HepG2 (cell line): ENCODE results near the gene SAA1. TPM values are rescaled to one million over a fixed set of nuclear protein-coding genes. Genes with fewer than 3 reads are reported as not detected.
"Not testable (repeated sequence)": the region's sequence is repeated elsewhere in the genome, so short reads cannot be mapped to it uniquely, and the experiment has no call there.

Experiments
- ATAC-seq: fragments of 200-7000 bp; cut with Tn5 transposase; 3 replicates; pipeline ENCODE4 v1.9.1; 2020; ENCODE audit warnings: mild to moderate bottlenecking, moderate library complexity
- BruUV-seq: library from RNA; stranded (reverse); fragments of 400-500 nt; replicated peaks from 2 replicates; lab custom pipeline; 2021; lab: Mats Ljungman, UMichigan
- CTCF ChIA-PET: fragments of 300-600 bp; formaldehyde crosslinking; extraction: SDS; loops from one replicate; lab custom pipeline; 2021; ENCODE audit warnings: low total read pairs, inconsistent platforms, low intra/inter-chr PET ratio; lab: Yijun Ruan, JAX
- POLR2A ChIA-PET: fragments of 350-600 bp; sonication (Branson Sonifier 250); formaldehyde crosslinking; loops from one replicate; lab custom pipeline; 2020; ENCODE audit warnings: antibody characterized with exemption, inconsistent platforms; lab: Yijun Ruan, JAX
- DNase-seq: peaks from one replicate; pipeline ENCODE4 v3.0.0-alpha.2; 2015; ENCODE audit warnings: low spot score
- FAIRE-seq: peaks from 3 replicates; lab custom pipeline; 2011; peaks lifted over from hg19 to GRCh38; lab: Jason Lieb, UNC
- H2AFZ ChIP-seq: one replicate; pipeline ENCODE4 v1.6.1; 2011; ENCODE audit warnings: low read length, inconsistent platforms
- H3K27ac ChIP-seq: fragments of 300-600 bp; 3 replicates; pipeline ENCODE4 v1.8.0; 2011; ENCODE audit warnings: mixed run types, mild to moderate bottlenecking, mixed read lengths, low read length, inconsistent platforms; ENCODE audit not compliant: insufficient read depth; ENCODE audit errors: extremely low read length
- H3K27me3 ChIP-seq, 2 experiments: fragments of 200-600 bp in 1 of 2; 2 replicates in 1 of 2; 3 replicates in 1 of 2; pipeline versions ENCODE4 v1.6.0 to v1.8.0; 2011; ENCODE audit warnings: low read length in 2 of 2, mild to moderate bottlenecking in 2 of 2, moderate library complexity in 2 of 2, inconsistent platforms in 1 of 2; ENCODE audit not compliant: insufficient read depth in 2 of 2, control insufficient read depth in 1 of 2
- H3K36me3 ChIP-seq, 2 experiments: fragments of 200-600 bp in 1 of 2; replicated peaks in 1 of 2; 2 replicates in 1 of 2; 3 replicates in 1 of 2; pipeline versions ENCODE4 v1.5.1 to v1.8.0; 2011; ENCODE audit warnings: low read length in 2 of 2, inconsistent platforms in 1 of 2; ENCODE audit not compliant: insufficient read depth in 2 of 2, control insufficient read depth in 1 of 2
- H3K4me1 ChIP-seq: 2 replicates; pipeline ENCODE4 v1.5.1; 2012; ENCODE audit warnings: low read length, inconsistent platforms; ENCODE audit not compliant: insufficient read depth
- H3K4me2 ChIP-seq: 2 replicates; pipeline ENCODE4 v1.6.0; 2011; ENCODE audit warnings: low read depth, low read length, inconsistent platforms
- H3K4me3 ChIP-seq, 3 experiments: fragments of 200-600 bp in 1 of 3; sonication (generic), shearing (Covaris generic) in 1 of 3; replicated peaks in 1 of 3; 2 replicates each; pipeline ENCODE4 v1.5.1; 2011 to 2016; ENCODE audit warnings: low read length in 3 of 3, inconsistent platforms in 2 of 3, low read depth in 2 of 3, mild to moderate bottlenecking in 2 of 3, control low read depth in 1 of 3, mixed read lengths in 1 of 3; ENCODE audit not compliant: insufficient read depth in 1 of 3
- H3K79me2 ChIP-seq: one replicate; pipeline ENCODE4 v1.6.1; 2011; ENCODE audit warnings: low read length, inconsistent platforms; ENCODE audit not compliant: insufficient read depth
- H3K9ac ChIP-seq: 2 replicates; pipeline ENCODE4 v1.6.0; 2011; ENCODE audit warnings: mild to moderate bottlenecking, low read depth, low read length, inconsistent platforms; ENCODE audit not compliant: insufficient read depth
- H3K9me3 ChIP-seq: 2 replicates; pipeline ENCODE4 v1.5.1; 2012; ENCODE audit warnings: mild to moderate bottlenecking, low read length
- H4K20me1 ChIP-seq: 2 replicates; pipeline ENCODE4 v1.6.0; 2011; ENCODE audit warnings: inconsistent platforms, mild to moderate bottlenecking, low read length, moderate library complexity; ENCODE audit not compliant: insufficient read depth
- ARHGAP35 ChIP-seq: sonication (generic); formaldehyde crosslinking; IDR thresholded peaks from 2 replicates; pipeline ENCODE4 v1.9.0; 2022; ENCODE audit warnings: mild to moderate bottlenecking, inconsistent platforms, moderate library complexity, missing genetic modification reagents, borderline replicate concordance
- ATF7-NPFF ChIP-seq: sonication (generic); formaldehyde crosslinking; IDR thresholded peaks from 2 replicates; pipeline ENCODE4 v1.8.1; 2023; ENCODE audit warnings: mild to moderate bottlenecking, low read depth, missing genetic modification reagents, moderate library complexity
- MIXL1 ChIP-seq: IDR thresholded peaks from 2 replicates; pipeline ENCODE4 v1.6.1; 2016
- MYC ChIP-seq: sonication (generic); formaldehyde crosslinking; IDR thresholded peaks from 2 replicates; pipeline ENCODE4 v1.9.0; 2021; ENCODE audit warnings: missing genetic modification reagents, borderline replicate concordance
- NFKB2 ChIP-seq: sonication (generic); formaldehyde crosslinking; IDR thresholded peaks from 2 replicates; pipeline ENCODE4 v1.4.0; 2020; ENCODE audit warnings: missing genetic modification reagents, borderline replicate concordance
- NKX3-1 ChIP-seq: sonication (generic); formaldehyde crosslinking; IDR thresholded peaks from 2 replicates; pipeline ENCODE4 v1.5.0; 2020; ENCODE audit warnings: missing genetic modification reagents
- SP140L ChIP-seq: sonication (generic); formaldehyde crosslinking; IDR thresholded peaks from 2 replicates; pipeline ENCODE4 v1.4.0; 2020; ENCODE audit warnings: missing genetic modification reagents, borderline replicate concordance
- ZBTB21 ChIP-seq: sonication (generic); formaldehyde crosslinking; IDR thresholded peaks from 2 replicates; pipeline ENCODE4 v1.4.0; 2020; ENCODE audit warnings: missing genetic modification reagents
- ZNF124 ChIP-seq: sonication (generic); formaldehyde crosslinking; IDR thresholded peaks from 2 replicates; pipeline ENCODE4 v1.4.0; 2020; ENCODE audit warnings: missing genetic modification reagents
- ZNF619 ChIP-seq: sonication (generic); formaldehyde crosslinking; IDR thresholded peaks from 2 replicates; pipeline ENCODE4 v1.4.0; 2020; ENCODE audit warnings: mild to moderate bottlenecking, missing genetic modification reagents
- WGBS: methylation state at CpG from one replicate; pipeline ENCODE4 v1.1.6; 2017; ENCODE audit warnings: low lambda C conversion rate; 5-methylcytosine and 5-hydroxymethylcytosine counted together
- in situ Hi-C: cut with HindIII; loops from 2 replicates; pipeline ENCODE4 v1.10.0; 2017; ENCODE audit warnings: low pct_unique_long_range_greater_than_20kb; ENCODE audit not compliant: extremely low pct_ligation_motif_present
- intact Hi-C: fragments of 100-400 bp; cut with micrococcal nuclease; formaldehyde crosslinking; loops from one replicate; pipeline ENCODE4 v1.10.0; 2022; ENCODE audit not compliant: unreplicated experiment
- polyA plus RNA-seq, 8 experiments: library from polyadenylated mRNA; depleted of rRNA in 3 of 8; stranded (reverse) in 7 of 8; unstranded in 1 of 8; fragments of >200 nt; fragmentation: Illumina TruSeq in 4 of 8; extraction: Trizol in 4 of 8; gene quantifications; 2 replicates each; pipeline versions ENCODE4 v1.2.1 to v1.2.3, GENCODE V29; 2011 to 2016; ENCODE audit warnings: low read depth in 4 of 8, missing spikeins in 1 of 8, mixed read lengths in 1 of 8; ENCODE audit not compliant: insufficient read depth in 1 of 8
- total RNA-seq, 5 experiments: library from RNA; depleted of rRNA; stranded (reverse); fragments of >200 nt; fragmentation: Illumina TruSeq; extraction: Trizol; gene quantifications; 2 replicates each; pipeline ENCODE4 v1.2.3, GENCODE V29; 2016; ENCODE audit warnings: low read depth in 1 of 5
- TF ChIP-seq, protein P1 (sequence below): sonication (generic); formaldehyde crosslinking; IDR thresholded peaks from 2 replicates; pipeline ENCODE4 v1.5.0; 2020; ENCODE audit warnings: missing genetic modification reagents, mild to moderate bottlenecking, borderline replicate concordance
- TF ChIP-seq, protein P2 (sequence below): sonication (generic); formaldehyde crosslinking; IDR thresholded peaks from 2 replicates; pipeline ENCODE4 v1.4.0; 2020; ENCODE audit warnings: missing genetic modification reagents, borderline replicate concordance

Gene SAA1
- total and polyA plus RNA-seq, 2 of the 13 experiments (the other 11 are each of a cell fraction or from before 2014, with no cell fraction given): not detected

DNA sequence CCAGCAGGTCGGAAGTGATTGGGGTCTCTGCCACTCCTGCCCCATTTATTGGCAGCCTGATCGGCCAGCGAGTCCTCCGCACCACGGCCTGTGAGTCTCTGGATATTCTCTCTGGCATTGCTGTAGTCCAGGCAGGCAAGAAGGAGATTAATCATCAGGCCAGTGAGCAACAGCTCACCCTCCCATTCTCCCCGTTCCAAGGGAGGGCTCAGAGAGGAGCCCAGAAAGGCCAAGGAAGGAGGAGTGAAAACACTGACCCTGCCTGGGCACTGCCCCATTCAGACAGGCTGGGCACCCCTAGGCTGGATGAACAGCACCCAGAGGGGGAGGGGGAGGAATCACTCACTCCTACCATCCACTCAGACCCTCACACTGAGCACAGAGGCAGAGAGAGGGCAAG lies 20.7 kb upstream of the SAA1 start (continued):
- TF ChIP-seq, protein P1, sequence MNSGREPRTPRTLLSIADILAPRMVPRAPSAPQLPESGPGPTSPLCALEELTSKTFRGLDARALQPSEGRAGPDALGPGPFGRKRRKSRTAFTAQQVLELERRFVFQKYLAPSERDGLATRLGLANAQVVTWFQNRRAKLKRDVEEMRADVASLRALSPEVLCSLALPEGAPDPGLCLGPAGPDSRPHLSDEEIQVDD: no peak
- TF ChIP-seq NFKB2 (CRISPR knock-in tag) (no peak), MYC (CRISPR knock-in tag) (no peak), ZBTB21 (CRISPR knock-in tag) (no peak), SP140L (CRISPR knock-in tag) (no peak), ATF7-NPFF (CRISPR knock-in tag) (no peak), MIXL1 (CRISPR knock-in tag) (no peak), ZNF124 (CRISPR knock-in tag) (no peak), ZNF619 (CRISPR knock-in tag) (no peak), ARHGAP35 (no peak), NKX3-1 (CRISPR knock-in tag) (no peak)
- TF ChIP-seq, protein P2, sequence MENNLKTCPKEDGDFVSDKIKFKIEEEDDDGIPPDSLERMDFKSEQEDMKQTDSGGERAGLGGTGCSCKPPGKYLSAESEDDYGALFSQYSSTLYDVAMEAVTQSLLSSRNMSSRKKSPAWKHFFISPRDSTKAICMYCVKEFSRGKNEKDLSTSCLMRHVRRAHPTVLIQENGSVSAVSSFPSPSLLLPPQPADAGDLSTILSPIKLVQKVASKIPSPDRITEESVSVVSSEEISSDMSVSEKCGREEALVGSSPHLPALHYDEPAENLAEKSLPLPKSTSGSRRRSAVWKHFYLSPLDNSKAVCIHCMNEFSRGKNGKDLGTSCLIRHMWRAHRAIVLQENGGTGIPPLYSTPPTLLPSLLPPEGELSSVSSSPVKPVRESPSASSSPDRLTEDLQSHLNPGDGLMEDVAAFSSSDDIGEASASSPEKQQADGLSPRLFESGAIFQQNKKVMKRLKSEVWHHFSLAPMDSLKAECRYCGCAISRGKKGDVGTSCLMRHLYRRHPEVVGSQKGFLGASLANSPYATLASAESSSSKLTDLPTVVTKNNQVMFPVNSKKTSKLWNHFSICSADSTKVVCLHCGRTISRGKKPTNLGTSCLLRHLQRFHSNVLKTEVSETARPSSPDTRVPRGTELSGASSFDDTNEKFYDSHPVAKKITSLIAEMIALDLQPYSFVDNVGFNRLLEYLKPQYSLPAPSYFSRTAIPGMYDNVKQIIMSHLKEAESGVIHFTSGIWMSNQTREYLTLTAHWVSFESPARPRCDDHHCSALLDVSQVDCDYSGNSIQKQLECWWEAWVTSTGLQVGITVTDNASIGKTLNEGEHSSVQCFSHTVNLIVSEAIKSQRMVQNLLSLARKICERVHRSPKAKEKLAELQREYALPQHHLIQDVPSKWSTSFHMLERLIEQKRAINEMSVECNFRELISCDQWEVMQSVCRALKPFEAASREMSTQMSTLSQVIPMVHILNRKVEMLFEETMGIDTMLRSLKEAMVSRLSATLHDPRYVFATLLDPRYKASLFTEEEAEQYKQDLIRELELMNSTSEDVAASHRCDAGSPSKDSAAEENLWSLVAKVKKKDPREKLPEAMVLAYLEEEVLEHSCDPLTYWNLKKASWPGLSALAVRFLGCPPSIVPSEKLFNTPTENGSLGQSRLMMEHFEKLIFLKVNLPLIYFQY (CRISPR knock-in tag): no peak

DNA sequence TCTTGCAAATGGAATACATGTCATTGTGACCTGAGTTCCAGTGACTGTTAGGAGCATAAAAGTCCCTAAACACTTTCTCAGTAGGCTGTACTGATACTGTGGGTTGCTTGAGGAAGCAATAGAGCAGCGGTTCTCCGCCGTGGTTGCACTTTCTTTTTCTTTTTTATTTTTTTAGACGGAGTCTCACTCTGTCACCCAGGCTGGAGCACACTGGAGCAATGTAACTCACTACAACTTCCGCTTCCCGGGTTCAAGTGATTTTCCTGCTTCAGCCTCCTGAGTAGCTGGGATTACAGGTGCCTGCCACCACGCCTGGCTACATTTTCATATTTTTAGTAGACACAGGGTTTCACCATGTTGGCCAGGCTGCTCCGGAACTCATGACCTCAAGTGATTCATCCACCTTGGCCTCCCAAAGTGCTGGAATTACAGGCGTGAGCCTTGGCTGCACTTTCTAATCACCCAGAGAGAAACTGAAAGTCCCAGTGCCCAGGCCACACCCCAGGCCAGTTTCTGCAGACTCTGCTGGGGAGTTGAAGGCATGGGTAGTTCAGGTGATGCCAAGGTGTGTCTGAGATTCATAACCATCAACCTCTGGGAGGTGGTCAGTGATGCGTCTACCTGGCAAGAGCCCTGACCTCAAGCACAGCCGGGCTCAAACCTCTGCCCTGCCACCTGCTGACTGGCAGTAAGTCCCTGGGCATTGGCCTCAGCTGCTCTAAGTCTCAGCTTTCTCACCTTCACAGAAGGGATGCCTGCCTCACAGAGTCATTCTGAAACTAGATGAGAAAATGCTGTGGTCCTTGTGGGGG lies 19.5 kb upstream of the SAA1 start:
- CTCF ChIA-PET, H3K27ac ChIP-seq, POLR2A ChIA-PET, ATAC-seq, H4K20me1 ChIP-seq, H3K9me3 ChIP-seq, DNase-seq, BruUV-seq, H2AFZ ChIP-seq, H3K4me3 ChIP-seq, H3K36me3 ChIP-seq, FAIRE-seq, H3K79me2 ChIP-seq, in situ Hi-C loops, intact Hi-C loops, H3K9ac ChIP-seq, H3K27me3 ChIP-seq, H3K4me1 ChIP-seq, H3K4me2 ChIP-seq: not testable (repeated sequence)
- 69% methylated on average over 9 of the region's 11 CpGs for WGBS

- H3K79me2 ChIP-seq, H3K36me3 ChIP-seq, H4K20me1 ChIP-seq, DNase-seq, in situ Hi-C loops, H3K27ac ChIP-seq, ATAC-seq, H3K4me3 ChIP-seq, H3K9me3 ChIP-seq, H3K4me1 ChIP-seq, intact Hi-C loops, BruUV-seq, H3K9ac ChIP-seq, CTCF ChIA-PET, H2AFZ ChIP-seq, FAIRE-seq, POLR2A ChIA-PET, H3K4me2 ChIP-seq, H3K27me3 ChIP-seq: not testable (repeated sequence)
- WGBS: 40% methylated on average over 3 of the region's 6 CpGs
Measured at GRCh38 chr11:18247191-18247581, 18.9 kb upstream of the SAA1 start.
